NOMO-1 treated with dmso at 0.1 percent for 144 hours (cell line): Measurements from ENCODE around the gene BCL2L1.

ENCODE experiments used
- DNase-seq: peaks from one replicate; lab custom pipeline; 2025; ENCODE audit not compliant: unreplicated experiment; lab: John Stamatoyannopoulos, UW

Gene BCL2L1

GRCh38 chr20:31731321-31731717 lies 8.7 kb upstream of the BCL2L1 start:
- DNase-seq = no peak

GRCh38 chr20:31723319-31724078 lies 831 bp upstream of the BCL2L1 start:
- peak; percentile 94 for DNase-seq

GRCh38 chr20:31723069-31723318 lies 326 bp upstream of the BCL2L1 start:
- no peak for DNase-seq

GRCh38 chr20:31721408-31722256 lies 1.0 kb downstream of the BCL2L1 start:
- DNase-seq = no peak

- DNase-seq = no peak
Measured at GRCh38 chr20:31720486-31721407, 1.9 kb downstream of the BCL2L1 start.

GRCh38 chr20:31719644-31720485 lies 2.8 kb downstream of the BCL2L1 start:
- DNase-seq = no peak

GRCh38 chr20:31718952-31719643 lies 3.6 kb downstream of the BCL2L1 start:
- DNase-seq = no peak

- DNase-seq = no peak
Measured at GRCh38 chr20:31717478-31718201, 5.0 kb downstream of the BCL2L1 start.

- DNase-seq = no peak
Measured at GRCh38 chr20:31716818-31717477, 5.7 kb downstream of the BCL2L1 start.

GRCh38 chr20:31716351-31716750 lies 6.3 kb downstream of the BCL2L1 start:
- DNase-seq = no peak

GRCh38 chr20:31715766-31716165 lies 6.9 kb downstream of the BCL2L1 start:
- DNase-seq = no peak

- no peak for DNase-seq
Measured at GRCh38 chr20:31713312-31714273, 9.1 kb downstream of the BCL2L1 start.

- DNase-seq = no peak
Measured at GRCh38 chr20:31712564-31713311, 9.9 kb downstream of the BCL2L1 start.

- no peak for DNase-seq
Measured at GRCh38 chr20:31712112-31712553, 10.5 kb downstream of the BCL2L1 start.

- DNase-seq = no peak
Measured at GRCh38 chr20:31711179-31712111, 11.2 kb downstream of the BCL2L1 start.
